Measurements from ENCODE around the gene ARL17B. TPM values are rescaled to one million over a fixed set of nuclear protein-coding genes. Genes with fewer than 3 reads are reported as not detected.
"Not testable (repeated sequence)": the region's sequence is repeated elsewhere in the genome, so short reads cannot be mapped to it uniquely, and the experiment has no call there.

ARL17B gene
- total and polyA plus RNA-seq, 2 of the 4 experiments (the other 2 are of a cell fraction), result 4.8 to 6.5 TPM

GRCh38 chr17:46341220-46341619 is 20.3 kb downstream of the ARL17B start:
- H3K9ac ChIP-seq (ENCODE audit: low read depth, low read length); H3K14ac ChIP-seq (replicated peaks; ENCODE audit: low read depth, low read length); BruUV-seq (replicated peaks); H3K27ac ChIP-seq (ENCODE audit: insufficient read depth, low read length); H2BK15ac ChIP-seq (ENCODE audit: low read depth, low read length); intact Hi-C loops (cut with micrococcal nuclease); H3K79me1 ChIP-seq (ENCODE audit: low read depth in 1 of 2, low read length in 2 of 2); H2BK20ac ChIP-seq (ENCODE audit: low read depth, low read length); H3K36me3 ChIP-seq (ENCODE audit: control insufficient read depth, insufficient read depth, low read length); DNase-seq; H3K4me1 ChIP-seq (ENCODE audit: control insufficient read depth, insufficient read depth, low read length); in situ Hi-C loops (cut with MboI; ENCODE audit: low sequenced_read_pairs); CTCF ChIA-PET; H2AFZ ChIP-seq (replicated peaks; ENCODE audit: low read length, poor library complexity); H3K4ac ChIP-seq (ENCODE audit: low read depth, low read length); H3K4me3 ChIP-seq (ENCODE audit: insufficient read depth, low read depth, low read length); H3K4me2 ChIP-seq (ENCODE audit: low read depth, low read length); H2AK5ac ChIP-seq (ENCODE audit: low read depth, low read length); H3K27me3 ChIP-seq (ENCODE audit: control insufficient read depth, insufficient read depth, low read length); H4K20me1 ChIP-seq (ENCODE audit: insufficient read depth, low read length); dilution Hi-C loops (cut with HindIII; ENCODE audit: low sequenced_read_pairs, unreplicated experiment); ATAC-seq (ENCODE audit: low read depth); POLR2A ChIA-PET (ENCODE audit: unreplicated experiment); H3K9me3 ChIP-seq (ENCODE audit: control insufficient read depth, insufficient read depth, low read length); H4K91ac ChIP-seq (ENCODE audit: insufficient read depth, low read depth, low read length); H3K18ac ChIP-seq (ENCODE audit: low read depth, low read length); H3K9me1 ChIP-seq (ENCODE audit: insufficient read depth, low read length); H2BK120ac ChIP-seq (ENCODE audit: low read depth, low read length); H4K5ac ChIP-seq (ENCODE audit: low read depth, low read length); H2BK5ac ChIP-seq (ENCODE audit: low read depth, low read length, poor library complexity, severe bottlenecking); H2AK9ac ChIP-seq (replicated peaks; ENCODE audit: low read depth, low read length, poor library complexity); H4K8ac ChIP-seq (ENCODE audit: low read depth in 2 of 2, low read length in 2 of 2); H3K56ac ChIP-seq (ENCODE audit: extremely low read depth, insufficient read depth, low read length); H3K23ac ChIP-seq (ENCODE audit: low read depth, low read length): not testable (repeated sequence)
- no CpG with 5 or more reads among the region's 19 CpGs for WGBS, 2 experiments (ENCODE audit: extremely low coverage in 2 of 2, insufficient read length in 1 of 2)

GRCh38 chr17:46294831-46295230 is 66.7 kb downstream of the ARL17B start, which contains the start of gene LRRC37A:
TSS of gene LRRC37A (plus strand) at chr17:46295131. CDS start at chr17:46295134, 3 bp downstream.
- H4K20me1 ChIP-seq (ENCODE audit: insufficient read depth, low read length); intact Hi-C loops (cut with micrococcal nuclease); H2AK5ac ChIP-seq (ENCODE audit: low read depth, low read length); H3K23ac ChIP-seq (ENCODE audit: low read depth, low read length); H2AK9ac ChIP-seq (replicated peaks; ENCODE audit: low read depth, low read length, poor library complexity); POLR2A ChIA-PET (ENCODE audit: unreplicated experiment); H3K36me3 ChIP-seq (ENCODE audit: control insufficient read depth, insufficient read depth, low read length); H2BK120ac ChIP-seq (ENCODE audit: low read depth, low read length); H3K56ac ChIP-seq (ENCODE audit: extremely low read depth, insufficient read depth, low read length); H2BK5ac ChIP-seq (ENCODE audit: low read depth, low read length, poor library complexity, severe bottlenecking); H3K4me2 ChIP-seq (ENCODE audit: low read depth, low read length); BruUV-seq (replicated peaks); H3K18ac ChIP-seq (ENCODE audit: low read depth, low read length); dilution Hi-C loops (cut with HindIII; ENCODE audit: low sequenced_read_pairs, unreplicated experiment); H3K4me1 ChIP-seq (ENCODE audit: control insufficient read depth, insufficient read depth, low read length); H3K79me1 ChIP-seq (ENCODE audit: low read depth in 1 of 2, low read length in 2 of 2); H3K4me3 ChIP-seq (ENCODE audit: insufficient read depth, low read depth, low read length); H3K9ac ChIP-seq (ENCODE audit: low read depth, low read length); H3K27me3 ChIP-seq (ENCODE audit: control insufficient read depth, insufficient read depth, low read length); DNase-seq; H3K9me1 ChIP-seq (ENCODE audit: insufficient read depth, low read length); H3K14ac ChIP-seq (replicated peaks; ENCODE audit: low read depth, low read length); H4K8ac ChIP-seq (ENCODE audit: low read depth in 2 of 2, low read length in 2 of 2); H3K9me3 ChIP-seq (ENCODE audit: control insufficient read depth, insufficient read depth, low read length); H2BK15ac ChIP-seq (ENCODE audit: low read depth, low read length); CTCF ChIA-PET; H3K4ac ChIP-seq (ENCODE audit: low read depth, low read length); H4K5ac ChIP-seq (ENCODE audit: low read depth, low read length); H2AFZ ChIP-seq (replicated peaks; ENCODE audit: low read length, poor library complexity); H3K27ac ChIP-seq (ENCODE audit: insufficient read depth, low read length); H2BK20ac ChIP-seq (ENCODE audit: low read depth, low read length); ATAC-seq (ENCODE audit: low read depth); H4K91ac ChIP-seq (ENCODE audit: insufficient read depth, low read depth, low read length); in situ Hi-C loops (cut with MboI; ENCODE audit: low sequenced_read_pairs): not testable (repeated sequence)
- no CpG with 5 or more reads among the region's 16 CpGs for WGBS, 2 experiments (ENCODE audit: extremely low coverage in 2 of 2, insufficient read length in 1 of 2)
